PC-3 (cell line): ENCODE measurements around the gene KDM4B. TPM values are rescaled to one million over a fixed set of nuclear protein-coding genes. Genes with fewer than 3 reads are reported as not detected.

Experiments used
- ATAC-seq: fragments of 200-7000 bp; cut with Tn5 transposase; 2 replicates; pipeline ENCODE4 v1.9.1; 2020; ENCODE audit warnings: mild to moderate bottlenecking, moderate library complexity
- BruUV-seq: library from RNA; stranded (reverse); fragments of 400-500 nt; replicated peaks from 2 replicates; lab custom pipeline; 2021; lab: Mats Ljungman, UMichigan
- CTCF ChIA-PET: fragments of 300-600 bp; sonication (Branson Sonifier 250); formaldehyde crosslinking; loops from one replicate; lab custom pipeline; 2022; ENCODE audit warnings: antibody characterized with exemption; lab: Charles Lee
- POLR2A ChIA-PET: fragments of 300-600 bp; sonication (Branson Sonifier 250); formaldehyde crosslinking; loops from one replicate; lab custom pipeline; 2022; ENCODE audit warnings: antibody characterized with exemption; ENCODE audit not compliant: unreplicated experiment; lab: Charles Lee
- DNase-seq: peaks from one replicate; pipeline ENCODE4 v3.0.0-alpha.2; 2015
- H2AFZ ChIP-seq: fragments of 300-600 bp; sonication (generic); 2 replicates; pipeline ENCODE4 v1.6.0; 2016; ENCODE audit warnings: antibody characterized with exemption, low read length
- H3F3A ChIP-seq: fragments of 300-600 bp; sonication (generic); one replicate; pipeline ENCODE4 v1.6.0; 2017; ENCODE audit warnings: antibody characterized with exemption, low read length, control low read depth, mild to moderate bottlenecking; ENCODE audit not compliant: unreplicated experiment
- H3K27ac ChIP-seq: fragments of 300-600 bp; sonication (generic); 2 replicates; pipeline ENCODE4 v1.5.1; 2016; ENCODE audit warnings: mild to moderate bottlenecking, low read length
- H3K27me3 ChIP-seq: fragments of 300-600 bp; sonication (generic); 2 replicates; pipeline ENCODE4 v1.6.1; 2016; ENCODE audit warnings: low read length, mixed read lengths
- H3K36me3 ChIP-seq: fragments of 300-600 bp; sonication (generic); 2 replicates; pipeline ENCODE4 v1.6.1; 2016; ENCODE audit warnings: low read depth, mixed run types, low read length, mixed read lengths
- H3K4me1 ChIP-seq: fragments of 300-600 bp; sonication (generic); 2 replicates; pipeline ENCODE4 v1.5.1; 2016; ENCODE audit warnings: low read length; ENCODE audit not compliant: insufficient read depth
- H3K4me2 ChIP-seq: fragments of 300-600 bp; sonication (generic); 2 replicates; pipeline ENCODE4 v1.6.0; 2016; ENCODE audit warnings: low read length
- H3K4me3 ChIP-seq: fragments of 300-600 bp; sonication (generic); 2 replicates; pipeline ENCODE4 v1.5.1; 2016; ENCODE audit warnings: mild to moderate bottlenecking, low read length, mixed read lengths
- H3K79me2 ChIP-seq: fragments of 300-600 bp; sonication (generic); 2 replicates; pipeline ENCODE4 v1.6.1; 2017; ENCODE audit warnings: low read length, mixed read lengths
- H3K9ac ChIP-seq: fragments of 300-600 bp; sonication (generic); 2 replicates; pipeline ENCODE4 v1.6.0; 2016; ENCODE audit warnings: mild to moderate bottlenecking, low read length
- H3K9me2 ChIP-seq: fragments of 300-600 bp; sonication (generic); replicated peaks from 2 replicates; pipeline ENCODE4 v1.6.1; 2016; ENCODE audit warnings: mixed run types, low read length, mixed read lengths
- H3K9me3 ChIP-seq: fragments of 300-600 bp; sonication (generic); 2 replicates; pipeline ENCODE4 v1.6.1; 2016; ENCODE audit warnings: low read length, mixed read lengths
- H4K20me1 ChIP-seq: fragments of 300-600 bp; sonication (generic); 2 replicates; pipeline ENCODE4 v1.6.1; 2016; ENCODE audit warnings: low read length, mixed read lengths
- EZH2 ChIP-seq: fragments of 300-600 bp; sonication (generic); IDR thresholded peaks from one replicate; pipeline ENCODE4 v1.6.1; 2017; ENCODE audit warnings: antibody characterized with exemption, mild to moderate bottlenecking, low read length; ENCODE audit not compliant: unreplicated experiment
- EZH2phosphoT487 ChIP-seq: fragments of 300-600 bp; sonication (generic); IDR thresholded peaks from 2 replicates; pipeline ENCODE4 v1.6.1; 2018; ENCODE audit warnings: mild to moderate bottlenecking, antibody characterized with exemption, low read length, borderline replicate concordance
- intact Hi-C: fragments of 100-400 bp; cut with micrococcal nuclease; formaldehyde crosslinking; loops from 2 replicates; pipeline ENCODE4 v1.9.0; 2023
- total RNA-seq: library from RNA; depleted of rRNA; stranded (reverse); fragments of >200 nt; gene quantifications from 2 replicates; pipeline ENCODE4 v1.2.3, GENCODE V29; 2014
- TF ChIP-seq, protein P1 (sequence below): fragments of 300-600 bp; sonication (generic); conservative IDR thresholded peaks from 2 replicates; pipeline ENCODE4 v1.5.1; 2017; ENCODE audit warnings: antibody characterized with exemption, low read depth, mild to moderate bottlenecking, low read length

KDM4B gene
- total RNA-seq, 1 experiment from 2014 or later, result 19.8 TPM

DNA sequence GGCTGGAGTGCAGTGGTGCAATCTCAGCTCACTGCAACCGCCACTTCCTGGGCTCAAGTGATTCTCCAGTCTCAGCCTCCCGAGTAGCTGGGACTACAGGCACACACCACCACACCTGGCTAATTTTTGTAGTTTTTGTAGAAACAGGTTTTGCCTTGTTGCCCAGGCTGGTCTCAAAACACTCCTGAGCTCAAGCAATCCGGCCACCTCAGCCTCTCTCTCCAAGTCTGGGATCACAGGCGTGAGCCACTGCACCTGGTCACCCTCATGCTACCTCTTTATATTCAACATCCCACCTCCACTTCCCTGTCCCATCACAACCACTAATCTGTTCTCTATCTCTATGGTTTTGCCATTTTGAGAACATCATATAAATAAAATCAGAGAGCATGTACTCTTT lies 216.0 kb downstream of the KDM4B start:
- ChIA-PET CTCF (no interaction called here), POLR2A (no interaction called here)
- no peaks in the 10 kb centered on the region for H3K27me3 ChIP-seq
- BruUV-seq, result no TSS peak
- H3K9ac ChIP-seq, result no peak overlapping the region
- H3K36me3 ChIP-seq, result no peaks in the 10 kb centered on the region
- H3K9me3 ChIP-seq, result no peaks in the 10 kb centered on the region
- H3F3A ChIP-seq, result no peaks in the 10 kb centered on the region
- no peak overlapping the region for H2AFZ ChIP-seq
- H3K4me2 ChIP-seq, result no peak overlapping the region
- H3K9me2 ChIP-seq, result no peaks in the 10 kb centered on the region
- no peaks in the 10 kb centered on the region for H3K79me2 ChIP-seq
- ATAC-seq (no peak), DNase-seq (no peak)
- H4K20me1 ChIP-seq, result no peaks in the 10 kb centered on the region
- H3K4me3 ChIP-seq, result no peak overlapping the region
- TF ChIP-seq EZH2phosphoT487 (no peak), EZH2 (no peak)
- TF ChIP-seq, protein P1, sequence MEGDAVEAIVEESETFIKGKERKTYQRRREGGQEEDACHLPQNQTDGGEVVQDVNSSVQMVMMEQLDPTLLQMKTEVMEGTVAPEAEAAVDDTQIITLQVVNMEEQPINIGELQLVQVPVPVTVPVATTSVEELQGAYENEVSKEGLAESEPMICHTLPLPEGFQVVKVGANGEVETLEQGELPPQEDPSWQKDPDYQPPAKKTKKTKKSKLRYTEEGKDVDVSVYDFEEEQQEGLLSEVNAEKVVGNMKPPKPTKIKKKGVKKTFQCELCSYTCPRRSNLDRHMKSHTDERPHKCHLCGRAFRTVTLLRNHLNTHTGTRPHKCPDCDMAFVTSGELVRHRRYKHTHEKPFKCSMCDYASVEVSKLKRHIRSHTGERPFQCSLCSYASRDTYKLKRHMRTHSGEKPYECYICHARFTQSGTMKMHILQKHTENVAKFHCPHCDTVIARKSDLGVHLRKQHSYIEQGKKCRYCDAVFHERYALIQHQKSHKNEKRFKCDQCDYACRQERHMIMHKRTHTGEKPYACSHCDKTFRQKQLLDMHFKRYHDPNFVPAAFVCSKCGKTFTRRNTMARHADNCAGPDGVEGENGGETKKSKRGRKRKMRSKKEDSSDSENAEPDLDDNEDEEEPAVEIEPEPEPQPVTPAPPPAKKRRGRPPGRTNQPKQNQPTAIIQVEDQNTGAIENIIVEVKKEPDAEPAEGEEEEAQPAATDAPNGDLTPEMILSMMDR, result no peak
- intact Hi-C loops, result no loop called here
- H3K4me1 ChIP-seq, result no peaks in the 10 kb centered on the region
- H3K27ac ChIP-seq, result no peak overlapping the region

DNA sequence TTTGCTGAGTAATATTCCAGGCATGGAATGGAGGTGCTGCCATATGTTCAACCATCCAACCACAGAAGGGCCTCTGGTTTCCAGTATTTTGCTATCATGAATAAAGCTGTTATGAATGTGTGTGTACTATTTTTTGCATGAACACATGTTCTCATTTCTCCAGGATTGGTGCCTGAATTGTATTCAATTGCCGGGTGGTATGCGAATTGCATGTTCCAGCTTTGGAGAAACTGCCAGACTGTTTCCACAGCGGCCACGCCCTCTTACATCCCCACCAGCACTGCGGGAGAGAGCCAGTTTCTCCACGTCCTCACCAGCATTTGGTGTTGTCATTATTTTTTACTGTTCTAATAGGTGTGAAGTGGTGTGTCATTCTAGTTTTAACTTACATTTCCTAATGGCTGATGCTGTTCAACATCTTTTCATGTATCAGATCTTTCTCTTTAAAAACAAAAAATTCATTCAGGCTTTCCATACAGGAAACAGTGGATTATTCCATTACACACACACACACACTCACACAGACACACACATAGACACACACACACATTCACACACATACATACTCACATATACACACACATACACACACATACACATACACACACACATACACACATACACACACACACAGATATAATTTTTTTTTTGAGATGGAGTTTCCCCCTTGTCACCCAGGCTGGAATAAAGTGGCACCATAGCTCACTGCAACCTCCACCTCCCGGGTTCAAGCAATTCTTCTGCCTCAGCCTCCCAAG lies 217.6 kb downstream of the KDM4B start:
- ChIA-PET POLR2A (interaction anchor here (0.6 kb wide), 1 partner anchor 107 kb away, joined by 5 read pairs; no protein-coding TSS in a partner anchor), CTCF (no interaction called here)
- Histone ChIP-seq H3K9me3 (no peaks in the 10 kb centered on the region), H3K4me3 (no peak overlapping the region), H3K4me1 (no peaks in the 10 kb centered on the region), H3K79me2 (no peaks in the 10 kb centered on the region), H4K20me1 (no peaks in the 10 kb centered on the region), H3K27ac (no peak overlapping the region), H2AFZ (no peak overlapping the region), H3K9ac (no peak overlapping the region), H3K36me3 (no peaks in the 10 kb centered on the region), H3F3A (no peaks in the 10 kb centered on the region), H3K27me3 (no peaks in the 10 kb centered on the region), H3K4me2 (no peak overlapping the region), H3K9me2 (no peaks in the 10 kb centered on the region)
- no peak for TF ChIP-seq EZH2phosphoT487
- TF ChIP-seq, protein P1, result no peak
- ATAC-seq (no peak), DNase-seq (no peak)
- BruUV-seq, result no TSS peak
- intact Hi-C loops, result no loop called here

DNA sequence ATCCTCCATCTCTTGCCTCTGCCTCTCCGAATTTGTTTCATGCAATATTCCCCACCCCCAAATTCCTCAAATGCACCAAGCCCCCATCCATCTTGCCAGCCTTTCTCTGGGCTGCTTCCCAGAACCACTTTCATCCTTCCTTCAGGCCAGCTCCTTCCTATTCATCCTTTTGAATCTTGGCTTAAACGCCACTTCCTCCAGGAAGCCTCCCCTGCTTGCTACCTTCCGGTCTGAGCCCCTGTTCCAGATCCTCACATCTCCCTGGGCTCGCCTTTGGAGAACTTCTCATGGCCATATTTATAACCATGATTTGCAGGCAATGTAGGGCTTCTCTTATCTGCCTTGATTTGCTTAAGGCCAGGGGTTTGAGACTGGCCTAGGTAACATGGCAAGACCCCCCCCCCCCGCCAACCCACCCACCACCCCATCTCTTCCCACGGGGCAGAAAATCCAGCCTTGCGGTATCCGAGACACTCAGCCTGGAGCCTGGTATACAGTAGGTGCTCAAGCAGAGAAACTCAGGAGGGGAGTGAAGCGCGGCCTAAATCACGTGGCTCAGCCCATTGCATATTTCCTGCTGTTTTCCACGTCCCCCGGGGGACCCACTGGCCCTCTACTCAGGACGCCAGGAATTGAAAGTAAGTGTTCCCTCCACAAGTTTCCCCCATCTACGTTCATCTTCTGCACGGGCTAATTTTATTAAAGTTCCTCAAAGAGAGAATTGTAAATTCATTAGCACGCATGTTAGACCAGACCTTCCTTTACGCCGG lies 219.8 kb downstream of the KDM4B start:
- no peak overlapping the region for H2AFZ ChIP-seq
- no peaks in the 10 kb centered on the region for H4K20me1 ChIP-seq
- no peak overlapping the region for H3K4me3 ChIP-seq
- H3K9ac ChIP-seq, result no peak overlapping the region
- H3K9me2 ChIP-seq, result no peaks in the 10 kb centered on the region
- H3K36me3 ChIP-seq, result no peaks in the 10 kb centered on the region
- no peaks in the 10 kb centered on the region for H3F3A ChIP-seq
- no peak overlapping the region for H3K4me2 ChIP-seq
- no peaks in the 10 kb centered on the region for H3K9me3 ChIP-seq
- H3K4me1 ChIP-seq, result no peaks in the 10 kb centered on the region
- POLR2A ChIA-PET, result no interaction called here
- no peaks in the 10 kb centered on the region for H3K79me2 ChIP-seq
- DNase-seq (no peak), ATAC-seq (no peak)
- no peak for TF ChIP-seq EZH2phosphoT487
- TF ChIP-seq, protein P1, result no peak
- intact Hi-C loops, result no loop called here
- no TSS peak for BruUV-seq
- CTCF ChIA-PET, result no interaction called here
- no peaks in the 10 kb centered on the region for H3K27me3 ChIP-seq
- no peak overlapping the region for H3K27ac ChIP-seq
